Adipocyte (in vitro differentiated cells): ENCODE data around the gene IL37.
"Not testable (repeated sequence)": the region's sequence is repeated elsewhere in the genome, so short reads cannot be mapped to it uniquely, and the experiment has no call there.

Experiments used
- DNase-seq: peaks from one replicate; pipeline ENCODE4 v3.0.0-alpha.2; 2015; ENCODE audit warnings: low read depth
- H3K27me3 ChIP-seq: replicated peaks from 2 replicates; pipeline ENCODE4 v1.7.0; 2013; ENCODE audit warnings: mild to moderate bottlenecking, low read length, moderate library complexity; ENCODE audit not compliant: control insufficient read depth, insufficient read depth
- H3K36me3 ChIP-seq: 2 replicates; pipeline ENCODE4 v1.7.0; 2013; ENCODE audit warnings: low read length, mild to moderate bottlenecking, moderate library complexity; ENCODE audit not compliant: control insufficient read depth, insufficient read depth, severe bottlenecking
- H3K4me1 ChIP-seq: 2 replicates; pipeline ENCODE4 v1.7.0; 2013; ENCODE audit warnings: mild to moderate bottlenecking, low read length, moderate library complexity; ENCODE audit not compliant: control insufficient read depth, insufficient read depth
- H3K4me3 ChIP-seq: 2 replicates; pipeline ENCODE4 v1.7.0; 2013; ENCODE audit warnings: mild to moderate bottlenecking, low read length, moderate library complexity
- H3K9ac ChIP-seq: 2 replicates; pipeline ENCODE4 v1.7.0; 2013; ENCODE audit warnings: mild to moderate bottlenecking, low read length, moderate library complexity
- H3K9me3 ChIP-seq: 2 replicates; pipeline ENCODE4 v1.7.0; 2013; ENCODE audit warnings: mild to moderate bottlenecking, low read length, moderate library complexity; ENCODE audit not compliant: control insufficient read depth

Gene IL37

GRCh38 chr2:112896909-112897623, 13.9 kb upstream of the IL37 start:
- H3K4me3 ChIP-seq: no peak overlapping the region
- no peak overlapping the region for H3K9ac ChIP-seq
- no peaks in the 10 kb centered on the region for H3K4me1 ChIP-seq
- no peaks in the 10 kb centered on the region for H3K36me3 ChIP-seq
- DNase-seq: no peak
- no peaks in the 10 kb centered on the region for H3K9me3 ChIP-seq
- H3K27me3 ChIP-seq: no peaks in the 10 kb centered on the region

- Histone ChIP-seq H3K36me3 (no peaks in the 10 kb centered on the region), H3K4me3 (no peak overlapping the region)
- no peak for DNase-seq
Measured at GRCh38 chr2:112897624-112897978, 13.4 kb upstream of the IL37 start.

GRCh38 chr2:112901431-112902065, 9.4 kb upstream of the IL37 start:
- H3K4me1 ChIP-seq, H3K9ac ChIP-seq, H3K9me3 ChIP-seq, DNase-seq, H3K27me3 ChIP-seq, H3K36me3 ChIP-seq, H3K4me3 ChIP-seq: not testable (repeated sequence)

More at GRCh38 chr2:112897624-112897978, 13.4 kb upstream of the IL37 start:
- Histone ChIP-seq H3K4me1 (no peaks in the 10 kb centered on the region), H3K27me3 (no peaks in the 10 kb centered on the region), H3K9ac (no peak overlapping the region), H3K9me3 (no peaks in the 10 kb centered on the region)

- DNase-seq: no peak
- Histone ChIP-seq H3K9me3 (no peaks in the 10 kb centered on the region), H3K9ac (no peak overlapping the region), H3K4me1 (no peaks in the 10 kb centered on the region), H3K27me3 (no peaks in the 10 kb centered on the region), H3K4me3 (no peak overlapping the region), H3K36me3 (no peaks in the 10 kb centered on the region)
Measured at GRCh38 chr2:112902816-112903215, 8.1 kb upstream of the IL37 start.

GRCh38 chr2:112904883-112905282, 6.1 kb upstream of the IL37 start:
- DNase-seq: no peak
- no peaks in the 10 kb centered on the region for H3K9me3 ChIP-seq
- no peak overlapping the region for H3K9ac ChIP-seq
- peaks cover 5% of the 10 kb centered on the region for H3K27me3 ChIP-seq
- H3K4me3 ChIP-seq: no peak overlapping the region
- no peaks in the 10 kb centered on the region for H3K4me1 ChIP-seq
- no peaks in the 10 kb centered on the region for H3K36me3 ChIP-seq

- no peak for DNase-seq
- no peaks in the 10 kb centered on the region for H3K4me1 ChIP-seq
- H3K27me3 ChIP-seq: peaks cover 18% of the 10 kb centered on the region
- H3K9me3 ChIP-seq: no peaks in the 10 kb centered on the region
- H3K4me3 ChIP-seq: no peak overlapping the region
- no peak overlapping the region for H3K9ac ChIP-seq
- H3K36me3 ChIP-seq: no peaks in the 10 kb centered on the region
Measured at GRCh38 chr2:112906276-112906675, 4.7 kb upstream of the IL37 start.

GRCh38 chr2:112907001-112907949, 3.7 kb upstream of the IL37 start:
- Histone ChIP-seq H3K9me3 (no peaks in the 10 kb centered on the region), H3K36me3 (no peaks in the 10 kb centered on the region), H3K9ac (no peak overlapping the region), H3K4me1 (no peaks in the 10 kb centered on the region), H3K27me3 (peaks cover 22% of the 10 kb centered on the region), H3K4me3 (no peak overlapping the region)
- no peak for DNase-seq

GRCh38 chr2:112908559-112908958, 2.4 kb upstream of the IL37 start:
- not testable (repeated sequence) for DNase-seq, H3K9me3 ChIP-seq, H3K4me1 ChIP-seq, H3K9ac ChIP-seq, H3K36me3 ChIP-seq, H3K4me3 ChIP-seq
- H3K27me3 ChIP-seq: peaks cover 29% of the 10 kb centered on the region

GRCh38 chr2:112910219-112910618, 746 bp upstream of the IL37 start:
- DNase-seq: no peak
- Histone ChIP-seq H3K4me1 (no peaks in the 10 kb centered on the region), H3K9me3 (no peaks in the 10 kb centered on the region), H3K27me3 (peaks cover 30% of the 10 kb centered on the region), H3K4me3 (no peak overlapping the region), H3K36me3 (no peaks in the 10 kb centered on the region), H3K9ac (no peak overlapping the region)

- H3K4me1 ChIP-seq: no peaks in the 10 kb centered on the region
Measured at GRCh38 chr2:112912403-112912802, 1.4 kb downstream of the IL37 start.

More at GRCh38 chr2:112912403-112912802, 1.4 kb downstream of the IL37 start:
- DNase-seq: no peak
- H3K27me3 ChIP-seq: peaks cover 43% of the 10 kb centered on the region
- no peak overlapping the region for H3K9ac ChIP-seq
- no peak overlapping the region for H3K4me3 ChIP-seq
- H3K36me3 ChIP-seq: no peaks in the 10 kb centered on the region
- no peaks in the 10 kb centered on the region for H3K9me3 ChIP-seq
